SIG-M5 treated with dmso at 0.1 percent for 504 hours (cell line): ENCODE measurements around the gene GNB1.

Experiments
- DNase-seq: peaks from one replicate; lab custom pipeline; 2025; ENCODE audit not compliant: unreplicated experiment; lab: John Stamatoyannopoulos, UW

GNB1 gene

GRCh38 chr1:1768249-1768992, 122.5 kb downstream of the GNB1 start:
- DNase-seq: no peak

- DNase-seq: peak; percentile 87
Observed at GRCh38 chr1:1764876-1765470, 125.9 kb downstream of the GNB1 start.

- DNase-seq: peak; percentile 87
Observed at GRCh38 chr1:1763657-1764621, 126.9 kb downstream of the GNB1 start.

- no peak for DNase-seq
Observed at GRCh38 chr1:1761504-1762376, 129.1 kb downstream of the GNB1 start.

- no peak for DNase-seq
Observed at GRCh38 chr1:1760715-1761114, 130.2 kb downstream of the GNB1 start.

- DNase-seq: no peak
Observed at GRCh38 chr1:1760345-1760650, 130.6 kb downstream of the GNB1 start.

- DNase-seq: no peak
Observed at GRCh38 chr1:1759456-1760344, 131.2 kb downstream of the GNB1 start.

- DNase-seq: no peak
Observed at GRCh38 chr1:1758692-1759455, 132.0 kb downstream of the GNB1 start.

GRCh38 chr1:1758059-1758621, 132.7 kb downstream of the GNB1 start:
- DNase-seq: no peak

GRCh38 chr1:1757422-1758058, 133.3 kb downstream of the GNB1 start:
- no peak for DNase-seq

- no peak for DNase-seq
Observed at GRCh38 chr1:1756661-1757421, 134.0 kb downstream of the GNB1 start.

- no peak for DNase-seq
Observed at GRCh38 chr1:1755852-1756251, 135.0 kb downstream of the GNB1 start.

GRCh38 chr1:1755426-1755825, 135.5 kb downstream of the GNB1 start:
- no peak for DNase-seq

GRCh38 chr1:1754051-1754815, 136.7 kb downstream of the GNB1 start:
- DNase-seq: no peak

GRCh38 chr1:1753607-1754005, 137.3 kb downstream of the GNB1 start:
- DNase-seq: no peak

GRCh38 chr1:1752636-1753606, 138.0 kb downstream of the GNB1 start:
- DNase-seq: no peak
